IMR-90 (cell line): Measurements from ENCODE around the gene MINDY1. TPM values are rescaled to one million over a fixed set of nuclear protein-coding genes. Genes with fewer than 3 reads are reported as not detected.

Source experiments
- ATAC-seq: fragments of 200-7000 bp; cut with Tn5 transposase; 2 replicates; pipeline ENCODE4 v1.9.1; 2020; ENCODE audit warnings: low read depth, mild to moderate bottlenecking, moderate library complexity
- BruUV-seq: library from RNA; stranded (reverse); fragments of 400-500 nt; replicated peaks from 2 replicates; lab custom pipeline; 2021; lab: Mats Ljungman, UMichigan
- CTCF ChIA-PET: fragments of 300-600 bp; formaldehyde crosslinking; extraction: SDS; loops from one replicate; lab custom pipeline; 2021; ENCODE audit warnings: antibody characterized with exemption; lab: Yijun Ruan, JAX
- POLR2A ChIA-PET: fragments of 300-600 bp; sonication (Branson Sonifier 250); formaldehyde crosslinking; loops from one replicate; lab custom pipeline; 2022; ENCODE audit warnings: antibody characterized with exemption; ENCODE audit not compliant: unreplicated experiment; lab: Charles Lee
- DNase-seq: peaks from one replicate; pipeline ENCODE4 v3.0.0; 2013
- H2AFZ ChIP-seq: replicated peaks from 2 replicates; pipeline ENCODE3; 2013; ENCODE audit warnings: low read length, mild to moderate bottlenecking; ENCODE audit not compliant: poor library complexity
- H2AK5ac ChIP-seq: 2 replicates; pipeline ENCODE4 v1.6.1; 2013; ENCODE audit warnings: low read depth, low read length, inconsistent platforms
- H2AK9ac ChIP-seq: replicated peaks from 2 replicates; pipeline ENCODE3; 2013; ENCODE audit warnings: mild to moderate bottlenecking, low read depth, low read length, moderate library complexity; ENCODE audit not compliant: poor library complexity
- H2BK120ac ChIP-seq: 2 replicates; pipeline ENCODE4 v1.6.1; 2013; ENCODE audit warnings: low read depth, low read length, inconsistent platforms
- H2BK15ac ChIP-seq: 3 replicates; pipeline ENCODE4 v1.6.1; 2013; ENCODE audit warnings: low read depth, low read length, inconsistent platforms
- H2BK20ac ChIP-seq: 2 replicates; pipeline ENCODE4 v1.6.1; 2013; ENCODE audit warnings: low read depth, mild to moderate bottlenecking, inconsistent platforms, low read length, moderate library complexity
- H2BK5ac ChIP-seq: 2 replicates; pipeline ENCODE4 v1.6.1; 2013; ENCODE audit warnings: mild to moderate bottlenecking, low read depth, low read length, inconsistent platforms; ENCODE audit not compliant: poor library complexity, severe bottlenecking
- H3K14ac ChIP-seq: replicated peaks from 2 replicates; pipeline ENCODE4 v1.6.1; 2013; ENCODE audit warnings: low read depth, low read length, inconsistent platforms
- H3K18ac ChIP-seq: 2 replicates; pipeline ENCODE4 v1.6.1; 2013; ENCODE audit warnings: low read depth, low read length, control low read depth
- H3K23ac ChIP-seq: 2 replicates; pipeline ENCODE4 v1.6.1; 2013; ENCODE audit warnings: low read depth, low read length, inconsistent platforms
- H3K27ac ChIP-seq: 2 replicates; pipeline ENCODE4 v1.5.1; 2013; ENCODE audit warnings: mild to moderate bottlenecking, control low read depth, low read length; ENCODE audit not compliant: insufficient read depth
- H3K27me3 ChIP-seq: 2 replicates; pipeline ENCODE4 v1.6.1; 2013; ENCODE audit warnings: low read length; ENCODE audit not compliant: control insufficient read depth, insufficient read depth
- H3K36me3 ChIP-seq: 2 replicates; pipeline ENCODE4 v1.6.1; 2013; ENCODE audit warnings: low read length, mixed read lengths; ENCODE audit not compliant: control insufficient read depth, insufficient read depth
- H3K4ac ChIP-seq: 2 replicates; pipeline ENCODE4 v1.6.1; 2013; ENCODE audit warnings: low read depth, low read length, inconsistent platforms
- H3K4me1 ChIP-seq: 2 replicates; pipeline ENCODE4 v1.6.1; 2013; ENCODE audit warnings: low read length, mixed read lengths; ENCODE audit not compliant: control insufficient read depth, insufficient read depth
- H3K4me2 ChIP-seq: 2 replicates; pipeline ENCODE4 v1.6.1; 2013; ENCODE audit warnings: low read depth, mild to moderate bottlenecking, control low read depth, low read length, moderate library complexity
- H3K4me3 ChIP-seq: 2 replicates; pipeline ENCODE4 v1.5.1; 2013; ENCODE audit warnings: low read depth, mild to moderate bottlenecking, control low read depth, low read length, moderate library complexity; ENCODE audit not compliant: insufficient read depth
- H3K56ac ChIP-seq: 2 replicates; pipeline ENCODE4 v1.6.1; 2013; ENCODE audit warnings: low read length, inconsistent platforms; ENCODE audit not compliant: insufficient read depth; ENCODE audit errors: extremely low read depth
- H3K79me1 ChIP-seq, 2 experiments: 2 replicates each; pipeline ENCODE4 v1.6.1; 2013; ENCODE audit warnings: low read length in 2 of 2, inconsistent platforms in 1 of 2, low read depth in 1 of 2
- H3K9ac ChIP-seq: 2 replicates; pipeline ENCODE4 v1.6.1; 2013; ENCODE audit warnings: low read depth, low read length, control low read depth
- H3K9me1 ChIP-seq: 2 replicates; pipeline ENCODE4 v1.6.1; 2013; ENCODE audit warnings: low read length, inconsistent platforms; ENCODE audit not compliant: insufficient read depth
- H3K9me3 ChIP-seq: 2 replicates; pipeline ENCODE4 v1.6.1; 2013; ENCODE audit warnings: low read length; ENCODE audit not compliant: control insufficient read depth, insufficient read depth
- H4K20me1 ChIP-seq: 2 replicates; pipeline ENCODE4 v1.6.1; 2013; ENCODE audit warnings: low read length, inconsistent platforms; ENCODE audit not compliant: insufficient read depth
- H4K5ac ChIP-seq: 2 replicates; pipeline ENCODE4 v1.6.1; 2013; ENCODE audit warnings: mild to moderate bottlenecking, low read depth, low read length, control low read depth
- H4K8ac ChIP-seq, 2 experiments: 2 replicates each; pipeline ENCODE4 v1.6.1; 2013; ENCODE audit warnings: low read depth in 2 of 2, low read length in 2 of 2, control low read depth in 1 of 2, inconsistent platforms in 1 of 2
- H4K91ac ChIP-seq: 2 replicates; pipeline ENCODE4 v1.6.1; 2013; ENCODE audit warnings: low read depth, low read length, inconsistent platforms; ENCODE audit not compliant: insufficient read depth
- BHLHE40 ChIP-seq: fragments of 150-350 bp; IDR thresholded peaks from 2 replicates; pipeline ENCODE4 v1.6.1; 2016; ENCODE audit warnings: mild to moderate bottlenecking, low read depth, low read length
- CEBPB ChIP-seq: IDR thresholded peaks from 2 replicates; pipeline ENCODE4 v1.6.1; 2012; ENCODE audit warnings: low read depth, low read length, improper control_type of control experiment
- CHD1 ChIP-seq: IDR thresholded peaks from 2 replicates; pipeline ENCODE4 v1.6.1; 2012; ENCODE audit warnings: low read depth, low read length, improper control_type of control experiment
- CTCF ChIP-seq: conservative IDR thresholded peaks from 2 replicates; pipeline ENCODE4 v1.5.1; 2012; ENCODE audit warnings: mild to moderate bottlenecking, low read depth, low read length, improper control_type of control experiment
- ELK1 ChIP-seq: fragments of 150-350 bp; IDR thresholded peaks from 2 replicates; pipeline ENCODE4 v1.6.1; 2016; ENCODE audit warnings: low read depth, mild to moderate bottlenecking, low read length, moderate library complexity, borderline replicate concordance
- FOS ChIP-seq: fragments of 150-350 bp; IDR thresholded peaks from 2 replicates; pipeline ENCODE4 v1.6.1; 2016; ENCODE audit warnings: low read depth, low read length
- MAFK ChIP-seq: IDR thresholded peaks from 2 replicates; pipeline ENCODE4 v1.6.1; 2012; ENCODE audit warnings: low read depth, low read length, improper control_type of control experiment
- MAZ ChIP-seq: IDR thresholded peaks from 2 replicates; pipeline ENCODE4 v1.6.1; 2012; ENCODE audit warnings: low read depth, mild to moderate bottlenecking, low read length, improper control_type of control experiment, moderate library complexity, borderline replicate concordance
- MXI1 ChIP-seq: IDR thresholded peaks from 2 replicates; pipeline ENCODE4 v1.6.1; 2012; ENCODE audit warnings: low read depth, mild to moderate bottlenecking, low read length, moderate library complexity, borderline replicate concordance
- NFE2L2 ChIP-seq: fragments of 150-350 bp; IDR thresholded peaks from 2 replicates; pipeline ENCODE4 v1.6.1; 2016; ENCODE audit warnings: low read depth, mild to moderate bottlenecking, low read length
- POLR2A ChIP-seq: IDR thresholded peaks from 2 replicates; pipeline ENCODE4 v1.6.1; 2012; ENCODE audit warnings: mild to moderate bottlenecking, low read depth, low read length
- RAD21 ChIP-seq: IDR thresholded peaks from 2 replicates; pipeline ENCODE4 v1.6.1; 2012; ENCODE audit warnings: low read length, improper control_type of control experiment
- RCOR1 ChIP-seq: IDR thresholded peaks from 2 replicates; pipeline ENCODE4 v1.6.1; 2012; ENCODE audit warnings: mild to moderate bottlenecking, low read length, improper control_type of control experiment; ENCODE audit not compliant: insufficient replicate concordance
- RFX5 ChIP-seq: IDR thresholded peaks from 2 replicates; pipeline ENCODE4 v1.8.0; 2012; ENCODE audit warnings: low read depth, mild to moderate bottlenecking, low read length, moderate library complexity
- SMC3 ChIP-seq: fragments of 150-350 bp; IDR thresholded peaks from 2 replicates; pipeline ENCODE4 v1.6.1; 2016; ENCODE audit warnings: low read depth, mild to moderate bottlenecking, antibody characterized with exemption, low read length, moderate library complexity
- WGBS, 2 experiments: methylation state at CpG; one replicate each; pipeline versions ENCODE4 v1.1.5 to v1.1.7; 2013; ENCODE audit warnings: missing lambda C conversion rate in 2 of 2; ENCODE audit not compliant: insufficient read length in 1 of 2; ENCODE audit errors: extremely low coverage in 2 of 2; 5-methylcytosine and 5-hydroxymethylcytosine counted together
- dilution Hi-C: fragments of 300-500 bp; cut with HindIII; formaldehyde crosslinking; loops from one replicate; pipeline ENCODE4 v1.14.3; 2018; ENCODE audit warnings: low sequenced_read_pairs; ENCODE audit not compliant: unreplicated experiment
- in situ Hi-C: fragments of 300-500 bp; cut with MboI; formaldehyde crosslinking; loops from 3 replicates; pipeline ENCODE4 v1.14.3; 2019; ENCODE audit warnings: low sequenced_read_pairs, inconsistent platforms, mixed read lengths
- intact Hi-C: fragments of 100-400 bp; cut with micrococcal nuclease; formaldehyde crosslinking; loops from 2 replicates; pipeline ENCODE4 v1.10.0; 2022
- polyA plus RNA-seq, 3 experiments: library from polyadenylated mRNA; depleted of rRNA; stranded (reverse); fragments of >200 nt; gene quantifications; 2 replicates each; pipeline ENCODE4 v1.2.3, GENCODE V29; 2012; ENCODE audit warnings: low replicate concordance in 1 of 3
- total RNA-seq: library from RNA; depleted of rRNA; stranded (reverse); fragments of >200 nt; gene quantifications from 2 replicates; pipeline ENCODE4 v1.2.3, GENCODE V29; 2012

Gene MINDY1
- total and polyA plus RNA-seq, 2 of the 4 experiments (the other 2 are of a cell fraction): 6.6 to 7.3 TPM

- H2BK120ac ChIP-seq: no peak overlapping the region
- no peak overlapping the region for H2BK5ac ChIP-seq
- POLR2A ChIA-PET: interaction anchor here (0.5 kb wide), 1 partner anchor 33 kb away, joined by 6 read pairs; no protein-coding TSS in a partner anchor
- H4K91ac ChIP-seq: no peak overlapping the region
- no peak overlapping the region; the same call in 1 of the 2 replicates for H2AK5ac ChIP-seq
- 60% methylated on average over 3 of the region's 6 CpGs; no CpG with 5 or more reads in 1 of the 2 experiments for WGBS, 2 experiments
- H2AFZ ChIP-seq: peak overlapping the region; percentile 79
- no peak overlapping the region for H3K23ac ChIP-seq
- BruUV-seq: no TSS peak
- H2AK9ac ChIP-seq: peak overlapping the region; percentile 72
- peak; percentile 95 for ATAC-seq
- H4K8ac ChIP-seq: 0 out of 4 replicates have a peak overlapping the region, but pooled peaks of 1 of the 2 experiments have one; percentile 13
- H3K9me3 ChIP-seq: no peaks in the 10 kb centered on the region
- H3K4me2 ChIP-seq: no peak overlapping the region
- no peak overlapping the region for H3K14ac ChIP-seq
- no peaks in the 10 kb centered on the region; the same call in 1 of the 2 replicates for H4K20me1 ChIP-seq
- H2BK20ac ChIP-seq: no peak overlapping the region
- H3K9ac ChIP-seq: no peak overlapping the region
- no peaks in the 10 kb centered on the region for H3K27me3 ChIP-seq
- CTCF ChIA-PET: interaction anchor here (0.6 to 1.7 kb wide), 4 partner anchors 12 to 158 kb away, joined by 3 to 6 read pairs (median 3); partner anchors contain the start of genes BNIPL and MINDY1
- no peak overlapping the region for H3K56ac ChIP-seq
- no peaks in the 10 kb centered on the region; a peak in 1 of 4 replicates for H3K79me1 ChIP-seq
- no peaks in the 10 kb centered on the region for H3K4me1 ChIP-seq
- H3K4me3 ChIP-seq: no peak overlapping the region
- H4K5ac ChIP-seq: no peak overlapping the region
- in situ Hi-C loops: no loop called here
- no peak overlapping the region for H3K18ac ChIP-seq
- no peak overlapping the region for H2BK15ac ChIP-seq
- H3K36me3 ChIP-seq: peaks cover 11% of the 10 kb centered on the region; the same call in 1 of the 2 replicates
- dilution Hi-C loops: no loop called here
- peak; percentile 62 for DNase-seq
- no peak overlapping the region for H3K4ac ChIP-seq
- no peak overlapping the region for H3K27ac ChIP-seq
- intact Hi-C loops: loop anchor here (2.0 kb wide), 1 partner anchor 132 kb away; the partner anchor contains the start of gene TNFAIP8L2
- no peaks in the 10 kb centered on the region for H3K9me1 ChIP-seq
- no peak for TF ChIP-seq RFX5
- TF ChIP-seq SMC3: peak; percentile 67
- no peak for TF ChIP-seq RCOR1
- TF ChIP-seq FOS: no peak
- TF ChIP-seq RAD21: peak; percentile 79
- no peak for TF ChIP-seq ELK1
- TF ChIP-seq CHD1: no peak
- TF ChIP-seq NFE2L2: no peak
- TF ChIP-seq CEBPB: no peak
- TF ChIP-seq MAZ: no peak
- peak; percentile 71 for TF ChIP-seq CTCF
- TF ChIP-seq MXI1: no peak
- TF ChIP-seq POLR2A: no peak
- TF ChIP-seq BHLHE40: no peak
- TF ChIP-seq MAFK: no peak
These were observed 17.9 kb upstream of the MINDY1 start for GRCh38 chr1:151024540-151025146.
